ENCODE measurements around the gene KIRREL3. TPM values are rescaled to one million over a fixed set of nuclear protein-coding genes. Genes with fewer than 3 reads are reported as not detected.

The KIRREL3 gene
- total and polyA plus RNA-seq, 2 of the 4 experiments (the other 2 are of a cell fraction): 10.9 to 15.9 TPM

DNA sequence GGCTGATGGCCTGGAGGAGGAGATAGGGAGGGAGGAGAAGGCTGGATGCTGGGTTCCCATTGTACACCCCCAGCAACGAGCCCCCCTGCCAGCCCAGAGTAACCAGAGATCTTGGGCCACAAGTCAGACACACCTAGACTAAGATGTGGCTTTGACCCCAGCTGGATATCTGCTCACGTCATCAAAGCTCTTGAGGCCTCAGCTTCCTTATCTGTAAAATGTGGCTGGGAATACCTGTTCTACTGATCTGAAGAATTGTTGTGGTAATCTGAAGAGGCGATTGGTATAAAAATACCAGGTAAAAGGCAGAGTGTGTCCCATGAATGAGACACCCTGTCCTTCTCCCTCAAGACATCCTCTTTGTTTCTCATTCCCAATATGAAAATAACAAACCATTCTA, 365.1 kb downstream of the KIRREL3 start:
- peaks cover 21% of the 10 kb centered on the region for H3K9me1 ChIP-seq (ENCODE audit: insufficient read depth, low read length)
- no peak overlapping the region for H3K23ac ChIP-seq (ENCODE audit: low read depth, low read length)
- no peak overlapping the region for H2AFZ ChIP-seq (replicated peaks; ENCODE audit: low read length, poor library complexity)
- no peak overlapping the region for H3K56ac ChIP-seq (ENCODE audit: extremely low read depth, insufficient read depth, low read length)
- H3K4ac ChIP-seq (ENCODE audit: low read depth, low read length): no peak overlapping the region
- peaks cover 17% of the 10 kb centered on the region for H3K4me1 ChIP-seq (ENCODE audit: control insufficient read depth, insufficient read depth, low read length)
- H2AK9ac ChIP-seq (replicated peaks; ENCODE audit: low read depth, low read length, poor library complexity): no peak overlapping the region
- in situ Hi-C loops (cut with MboI; ENCODE audit: low sequenced_read_pairs) (no loop called here), intact Hi-C loops (cut with micrococcal nuclease) (no loop called here), dilution Hi-C loops (cut with HindIII; ENCODE audit: low sequenced_read_pairs, unreplicated experiment) (no loop called here)
- H2BK5ac ChIP-seq (ENCODE audit: low read depth, low read length, poor library complexity, severe bottlenecking): no peak overlapping the region
- H3K18ac ChIP-seq (ENCODE audit: low read depth, low read length): no peak overlapping the region
- H3K9ac ChIP-seq (ENCODE audit: low read depth, low read length): no peak overlapping the region
- H4K8ac ChIP-seq (ENCODE audit: low read depth in 2 of 2, low read length in 2 of 2): no peak overlapping the region
- H3K14ac ChIP-seq (replicated peaks; ENCODE audit: low read depth, low read length): no peak overlapping the region
- no peak overlapping the region for H3K27ac ChIP-seq (ENCODE audit: insufficient read depth, low read length)
- BruUV-seq (replicated peaks): no TSS peak
- DNase-seq (no peak), ATAC-seq (ENCODE audit: low read depth) (no peak)
- ChIA-PET CTCF (no interaction called here), POLR2A (ENCODE audit: unreplicated experiment) (no interaction called here)
- no CpG with 5 or more reads among the region's 3 CpGs for WGBS, 2 experiments (ENCODE audit: extremely low coverage in 2 of 2, insufficient read length in 1 of 2)
- H4K5ac ChIP-seq (ENCODE audit: low read depth, low read length): no peak overlapping the region
- no peak overlapping the region for H3K4me2 ChIP-seq (ENCODE audit: low read depth, low read length)
- H3K27me3 ChIP-seq (ENCODE audit: control insufficient read depth, insufficient read depth, low read length): no peaks in the 10 kb centered on the region
- H4K20me1 ChIP-seq (ENCODE audit: insufficient read depth, low read length): no peaks in the 10 kb centered on the region
- H2BK20ac ChIP-seq (ENCODE audit: low read depth, low read length): no peak overlapping the region
- H3K36me3 ChIP-seq (ENCODE audit: control insufficient read depth, insufficient read depth, low read length): no peaks in the 10 kb centered on the region
- H3K79me1 ChIP-seq (ENCODE audit: low read depth in 1 of 2, low read length in 2 of 2): peaks cover 1 to 6% of the 10 kb centered on the region in 2 experiments; a peak in 2 of 4 replicates
- H2BK120ac ChIP-seq (ENCODE audit: low read depth, low read length): no peak overlapping the region
- no peak overlapping the region for H2AK5ac ChIP-seq (ENCODE audit: low read depth, low read length)
- H4K91ac ChIP-seq (ENCODE audit: insufficient read depth, low read depth, low read length): no peak overlapping the region
- H3K9me3 ChIP-seq (ENCODE audit: control insufficient read depth, insufficient read depth, low read length): no peaks in the 10 kb centered on the region
- TF ChIP-seq SMC3 (IDR thresholded peaks at IDR 0.05; ENCODE audit: low read depth, low read length) (no peak), MAZ (IDR thresholded peaks at IDR 0.05; ENCODE audit: borderline replicate concordance, low read depth, low read length) (no peak), RCOR1 (IDR thresholded peaks at IDR 0.05; ENCODE audit: insufficient replicate concordance, low read length) (no peak), FOS (IDR thresholded peaks at IDR 0.05; ENCODE audit: low read depth, low read length) (no peak), NFE2L2 (IDR thresholded peaks at IDR 0.05; ENCODE audit: low read depth, low read length) (no peak), BHLHE40 (IDR thresholded peaks at IDR 0.05; ENCODE audit: low read depth, low read length) (no peak), CEBPB (IDR thresholded peaks at IDR 0.05; ENCODE audit: low read depth, low read length) (no peak), POLR2A (IDR thresholded peaks at IDR 0.05; ENCODE audit: low read depth, low read length) (no peak)
- TF ChIP-seq, protein P1, sequence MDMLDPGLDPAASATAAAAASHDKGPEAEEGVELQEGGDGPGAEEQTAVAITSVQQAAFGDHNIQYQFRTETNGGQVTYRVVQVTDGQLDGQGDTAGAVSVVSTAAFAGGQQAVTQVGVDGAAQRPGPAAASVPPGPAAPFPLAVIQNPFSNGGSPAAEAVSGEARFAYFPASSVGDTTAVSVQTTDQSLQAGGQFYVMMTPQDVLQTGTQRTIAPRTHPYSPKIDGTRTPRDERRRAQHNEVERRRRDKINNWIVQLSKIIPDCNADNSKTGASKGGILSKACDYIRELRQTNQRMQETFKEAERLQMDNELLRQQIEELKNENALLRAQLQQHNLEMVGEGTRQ (IDR thresholded peaks at IDR 0.05; ENCODE audit: low read depth, low read length): no peak
- H3K4me3 ChIP-seq (ENCODE audit: insufficient read depth, low read depth, low read length): no peak overlapping the region
- no peak overlapping the region for H2BK15ac ChIP-seq (ENCODE audit: low read depth, low read length)

Measured in IMR-90 (cell line).